Calu3 (cell line): Measurements from ENCODE around the gene PGA3. TPM values are rescaled to one million over a fixed set of nuclear protein-coding genes. Genes with fewer than 3 reads are reported as not detected.

Experiments used
- BruUV-seq: library from RNA; stranded (reverse); fragments of 400-500 nt; replicated peaks from 2 replicates; lab custom pipeline; 2021; lab: Mats Ljungman, UMichigan
- CTCF ChIA-PET: fragments of 300-600 bp; sonication (Branson Sonifier 250); formaldehyde crosslinking; loops from one replicate; lab custom pipeline; 2022; ENCODE audit warnings: antibody characterized with exemption; lab: Charles Lee
- DNase-seq: peaks from one replicate; pipeline ENCODE4 v3.0.0; 2022
- H3K27ac Mint-ChIP-seq: one replicate; pipeline ENCODE4 v1.8.0; 2022; ENCODE audit warnings: mixed read lengths; ENCODE audit not compliant: unreplicated experiment
- H3K27me3 Mint-ChIP-seq: one replicate; pipeline ENCODE4 v1.8.0; 2022; ENCODE audit warnings: mixed read lengths; ENCODE audit not compliant: unreplicated experiment
- H3K36me3 Mint-ChIP-seq: one replicate; pipeline ENCODE4 v1.8.0; 2022; ENCODE audit warnings: mild to moderate bottlenecking, moderate library complexity, mixed read lengths; ENCODE audit not compliant: insufficient read depth, unreplicated experiment
- H3K4me1 Mint-ChIP-seq: one replicate; pipeline ENCODE4 v1.8.0; 2022; ENCODE audit warnings: mild to moderate bottlenecking, low read depth, mixed read lengths; ENCODE audit not compliant: unreplicated experiment
- H3K4me3 Mint-ChIP-seq: one replicate; pipeline ENCODE4 v1.8.0; 2022; ENCODE audit warnings: mild to moderate bottlenecking, low read depth, moderate library complexity, mixed read lengths; ENCODE audit not compliant: unreplicated experiment
- H3K9me3 Mint-ChIP-seq: one replicate; pipeline ENCODE4 v1.8.0; 2022; ENCODE audit warnings: low read depth, mixed read lengths; ENCODE audit not compliant: unreplicated experiment
- intact Hi-C: fragments of 100-400 bp; cut with micrococcal nuclease; formaldehyde crosslinking; loops from one replicate; pipeline ENCODE4 v1.10.0; 2022; ENCODE audit not compliant: unreplicated experiment
- total RNA-seq: library from RNA; stranded (reverse); gene quantifications from 2 replicates; pipeline ENCODE4 v1.2.3, GENCODE V29; 2022
- TF ChIP-seq, protein P1 (sequence below): fragments of 200-600 bp; IDR thresholded peaks from one replicate; pipeline ENCODE4 v1.8.0; 2022; ENCODE audit warnings: antibody characterized with exemption; ENCODE audit not compliant: unreplicated experiment

The PGA3 gene
- total RNA-seq, 1 experiment from 2014 or later, result not detected

DNA sequence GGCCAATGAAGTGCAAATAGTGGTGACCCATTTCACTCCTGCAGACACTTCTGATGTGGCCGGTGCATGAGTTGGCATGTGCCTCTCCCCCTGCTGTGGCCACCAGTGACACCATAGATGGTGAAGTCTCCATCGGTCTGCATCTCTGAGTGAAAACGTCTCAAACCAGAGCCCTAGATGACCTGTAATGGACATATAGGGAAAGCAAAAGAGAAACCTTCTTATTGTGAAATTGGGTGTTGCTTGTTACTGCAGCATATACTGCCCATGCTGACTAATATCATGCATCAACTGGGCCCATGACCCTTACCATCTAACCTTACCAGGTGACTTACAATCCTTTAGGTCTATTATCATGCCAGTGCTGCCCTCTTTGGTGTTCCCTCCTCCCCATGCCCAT, 30.4 kb upstream of the PGA3 start:
- BruUV-seq, result no TSS peak
- no peak for DNase-seq
- intact Hi-C loops, result loop anchor here (1.0 to 5.0 kb wide), 3 partner anchors 43 to 341 kb away; no protein-coding TSS in a partner anchor
- Mint-ChIP-seq H3K27ac (no peak overlapping the region), H3K36me3 (no peaks in the 10 kb centered on the region), H3K4me3 (no peak overlapping the region), H3K4me1 (peaks cover 16% of the 10 kb centered on the region), H3K9me3 (peaks cover 3% of the 10 kb centered on the region), H3K27me3 (peaks cover 55% of the 10 kb centered on the region)
- TF ChIP-seq, protein P1, sequence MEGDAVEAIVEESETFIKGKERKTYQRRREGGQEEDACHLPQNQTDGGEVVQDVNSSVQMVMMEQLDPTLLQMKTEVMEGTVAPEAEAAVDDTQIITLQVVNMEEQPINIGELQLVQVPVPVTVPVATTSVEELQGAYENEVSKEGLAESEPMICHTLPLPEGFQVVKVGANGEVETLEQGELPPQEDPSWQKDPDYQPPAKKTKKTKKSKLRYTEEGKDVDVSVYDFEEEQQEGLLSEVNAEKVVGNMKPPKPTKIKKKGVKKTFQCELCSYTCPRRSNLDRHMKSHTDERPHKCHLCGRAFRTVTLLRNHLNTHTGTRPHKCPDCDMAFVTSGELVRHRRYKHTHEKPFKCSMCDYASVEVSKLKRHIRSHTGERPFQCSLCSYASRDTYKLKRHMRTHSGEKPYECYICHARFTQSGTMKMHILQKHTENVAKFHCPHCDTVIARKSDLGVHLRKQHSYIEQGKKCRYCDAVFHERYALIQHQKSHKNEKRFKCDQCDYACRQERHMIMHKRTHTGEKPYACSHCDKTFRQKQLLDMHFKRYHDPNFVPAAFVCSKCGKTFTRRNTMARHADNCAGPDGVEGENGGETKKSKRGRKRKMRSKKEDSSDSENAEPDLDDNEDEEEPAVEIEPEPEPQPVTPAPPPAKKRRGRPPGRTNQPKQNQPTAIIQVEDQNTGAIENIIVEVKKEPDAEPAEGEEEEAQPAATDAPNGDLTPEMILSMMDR, result no peak
- CTCF ChIA-PET, result no interaction called here

DNA sequence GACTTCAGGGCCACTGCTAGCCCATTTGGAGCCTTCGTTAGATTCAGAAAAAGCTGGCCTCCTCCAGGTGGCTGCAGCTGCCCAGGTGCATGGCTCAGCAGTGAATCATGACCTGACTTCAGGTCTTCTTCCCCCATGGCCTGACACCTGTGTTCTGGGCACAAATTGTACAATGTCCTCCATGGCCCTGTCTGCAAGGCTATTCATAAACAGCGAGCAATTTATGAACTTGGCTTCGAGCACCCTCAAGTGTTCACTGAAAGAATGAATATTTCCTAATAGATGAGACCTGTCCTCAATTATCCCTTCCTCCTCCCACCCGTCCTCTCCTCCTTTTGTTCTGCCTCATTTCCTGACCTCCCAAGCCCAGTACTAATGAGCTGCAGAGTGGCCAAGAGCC, 29.9 kb upstream of the PGA3 start:
- TF ChIP-seq, protein P1, result no peak
- Mint-ChIP-seq H3K4me3 (no peak overlapping the region), H3K4me1 (peaks cover 16% of the 10 kb centered on the region), H3K27me3 (peaks cover 55% of the 10 kb centered on the region), H3K9me3 (peaks cover 3% of the 10 kb centered on the region), H3K27ac (no peak overlapping the region), H3K36me3 (no peaks in the 10 kb centered on the region)
- BruUV-seq, result no TSS peak
- DNase-seq, result peak; percentile 36
- intact Hi-C loops, result loop anchor here (1.0 to 5.0 kb wide), 3 partner anchors 43 to 341 kb away; no protein-coding TSS in a partner anchor
- CTCF ChIA-PET, result interaction anchor here (1.0 kb wide), 1 partner anchor 203 kb away, joined by 5 read pairs; no protein-coding TSS in a partner anchor

DNA sequence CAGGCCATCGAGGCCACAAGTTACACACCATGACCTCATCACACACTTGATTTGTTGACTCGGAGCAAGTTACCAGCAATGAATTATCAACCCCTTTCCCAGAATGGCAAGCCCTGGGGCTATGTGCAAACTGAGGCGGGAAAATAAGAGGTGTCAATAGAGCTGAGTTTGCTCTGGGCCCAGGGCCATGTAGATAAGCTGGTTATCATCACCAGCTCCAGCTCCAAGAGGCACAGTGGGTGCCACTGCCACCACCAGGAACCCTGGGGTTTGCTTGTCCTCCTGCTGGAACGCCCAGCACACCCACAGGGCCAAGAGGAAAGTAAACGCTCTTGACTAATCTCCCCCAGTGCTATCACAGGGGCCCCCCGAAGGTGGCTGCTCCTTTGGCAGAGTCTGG, 29.0 kb upstream of the PGA3 start:
- H3K9me3 Mint-ChIP-seq, result peaks cover 3% of the 10 kb centered on the region
- no peaks in the 10 kb centered on the region for H3K36me3 Mint-ChIP-seq
- H3K4me1 Mint-ChIP-seq, result peaks cover 16% of the 10 kb centered on the region
- intact Hi-C loops, result loop anchor here (5.0 kb wide), 1 partner anchor 342 kb away; no protein-coding TSS in a partner anchor
- CTCF ChIA-PET, result interaction anchor here (1.0 kb wide), 1 partner anchor 204 kb away, joined by 5 read pairs; no protein-coding TSS in a partner anchor
- no peak overlapping the region for H3K27ac Mint-ChIP-seq
- peaks cover 59% of the 10 kb centered on the region for H3K27me3 Mint-ChIP-seq
- TF ChIP-seq, protein P1, result no peak
- no TSS peak for BruUV-seq
- no peak overlapping the region for H3K4me3 Mint-ChIP-seq
- no peak for DNase-seq

DNA sequence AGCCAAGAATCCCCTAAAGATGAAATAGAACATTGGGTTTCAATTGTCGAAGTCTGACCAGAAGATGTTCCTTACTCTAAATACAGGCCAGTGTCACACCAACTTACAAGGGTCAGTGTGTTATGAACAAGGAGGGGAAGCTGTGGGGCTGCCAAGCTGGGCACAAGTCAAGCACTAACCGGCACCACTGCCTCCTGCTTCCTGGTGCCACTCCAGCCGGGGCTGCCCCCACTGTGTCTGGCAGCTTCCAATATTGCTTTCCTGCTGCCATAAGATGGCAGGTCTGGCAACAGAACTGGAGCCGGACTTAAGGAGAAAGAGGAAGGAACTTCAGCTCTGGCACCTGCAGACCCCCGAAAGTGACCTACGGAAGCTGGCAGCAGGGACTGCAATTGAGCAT, 28.4 kb upstream of the PGA3 start:
- no peak overlapping the region for H3K27ac Mint-ChIP-seq
- H3K4me1 Mint-ChIP-seq, result peaks cover 16% of the 10 kb centered on the region
- peaks cover 65% of the 10 kb centered on the region for H3K27me3 Mint-ChIP-seq
- no TSS peak for BruUV-seq
- TF ChIP-seq, protein P1, result no peak
- intact Hi-C loops, result loop anchor here (5.0 kb wide), 1 partner anchor 343 kb away; no protein-coding TSS in a partner anchor
- peaks cover 3% of the 10 kb centered on the region for H3K9me3 Mint-ChIP-seq
- H3K36me3 Mint-ChIP-seq, result no peaks in the 10 kb centered on the region
- DNase-seq, result no peak
- H3K4me3 Mint-ChIP-seq, result no peak overlapping the region
- CTCF ChIA-PET, result no interaction called here
